Left renal pelvis (tissue), 4 donors: ENCODE measurements around the gene RPS6KA3. TPM values are rescaled to one million over a fixed set of nuclear protein-coding genes. Genes with fewer than 3 reads are reported as not detected.
"Not testable (repeated sequence)": the region's sequence is repeated elsewhere in the genome, so short reads cannot be mapped to it uniquely, and the experiment has no call there.

Experiments
- DNase-seq, 4 donors: peaks; one replicate each; pipeline ENCODE4 v3.0.0-alpha.2; 2013; ENCODE audit warnings: low read depth in 4 of 4, low spot score in 3 of 4
- polyA plus RNA-seq, 4 donors: library from polyadenylated mRNA; unstranded; fragments of 120-200 nt; gene quantifications; one replicate each; pipeline ENCODE4 v1.2.1, GENCODE V29; 2013; ENCODE audit not compliant: insufficient read length in 4 of 4

RPS6KA3 gene
- polyA plus RNA-seq, 4 donors = 27.2 to 36.0 (median 30.3) TPM

DNA sequence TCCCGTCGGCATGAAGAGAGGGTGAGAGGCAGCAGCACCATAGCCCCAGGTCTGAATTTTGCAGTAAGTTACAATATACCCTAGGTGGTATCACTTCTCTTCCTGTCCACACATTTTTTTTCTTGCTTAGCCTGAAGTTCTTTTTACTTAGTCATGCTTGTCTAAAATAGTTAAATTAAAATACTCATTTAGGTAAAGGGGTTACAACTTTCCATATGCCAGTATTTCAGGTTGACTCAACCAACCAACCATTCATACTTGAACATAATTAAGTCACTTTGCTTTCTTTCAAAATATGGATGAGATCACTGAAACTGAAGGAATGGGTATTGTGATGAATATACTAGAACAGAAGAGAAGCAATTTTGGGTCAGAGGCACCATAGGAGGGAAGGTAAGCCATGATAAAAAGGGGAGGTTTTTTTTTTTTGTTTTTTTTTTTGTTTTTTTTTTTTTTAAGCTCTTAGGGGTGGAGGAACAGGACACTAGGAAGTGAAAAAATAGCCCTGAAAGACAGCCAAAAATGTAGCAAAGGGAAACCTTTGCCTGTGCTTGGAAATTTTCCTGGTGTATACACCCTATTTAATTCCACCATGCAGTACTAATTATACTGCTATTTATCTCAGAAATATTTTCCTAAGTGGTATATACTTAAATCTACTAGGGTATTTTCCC is 41.8 kb downstream of the RPS6KA3 start:
- no peak for DNase-seq

DNA sequence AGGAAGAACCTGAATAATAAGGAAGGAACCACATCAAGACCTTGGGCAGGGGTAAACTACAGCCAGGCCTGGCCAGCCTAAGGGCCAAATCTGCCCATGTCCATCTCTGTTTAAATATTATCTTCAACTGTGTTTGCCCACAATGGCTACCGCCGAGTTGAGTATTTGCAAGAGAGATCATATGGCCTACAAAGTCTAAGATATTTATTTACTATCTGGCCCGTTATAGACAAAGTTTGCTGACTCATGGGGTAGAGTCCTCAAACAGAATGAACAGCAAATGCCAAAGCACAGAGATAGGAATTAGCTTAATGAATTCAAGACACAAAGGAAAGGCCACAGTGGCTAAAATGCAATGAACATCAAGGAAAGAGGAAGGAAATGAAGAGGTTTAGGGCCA is 44.8 kb downstream of the RPS6KA3 start:
- DNase-seq = no peak

DNA sequence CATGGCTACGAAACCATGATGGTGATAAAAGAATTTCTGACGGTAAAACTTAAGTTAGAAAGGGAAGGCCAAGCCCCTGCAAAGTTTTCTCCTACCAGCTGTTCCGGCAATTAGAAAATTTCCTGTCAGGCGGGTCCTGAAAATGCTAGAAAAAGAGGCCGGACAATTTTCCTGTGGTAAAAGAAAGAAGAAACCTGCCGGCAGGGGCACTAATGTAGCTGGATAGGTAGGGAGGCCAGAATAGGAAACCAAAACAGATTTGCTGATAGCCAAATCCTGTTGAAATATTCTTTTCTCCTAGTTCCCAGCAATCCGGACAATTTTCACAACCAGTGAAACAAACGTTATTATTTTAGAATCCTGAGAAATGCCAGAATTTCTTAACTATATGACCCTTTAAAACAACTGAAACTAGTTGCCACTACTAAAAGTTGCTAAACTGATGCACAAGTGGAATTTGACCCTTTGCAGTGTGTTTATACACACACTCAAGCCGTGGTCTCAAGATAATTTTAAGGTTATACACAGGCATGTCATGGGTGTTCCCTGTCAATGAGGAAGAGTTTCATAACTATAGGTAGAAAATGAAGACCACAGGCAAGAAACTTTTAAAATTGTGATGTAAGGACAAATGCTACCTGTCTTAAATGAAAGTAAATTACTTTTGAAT is 47.7 kb downstream of the RPS6KA3 start:
- no peak for DNase-seq

DNA sequence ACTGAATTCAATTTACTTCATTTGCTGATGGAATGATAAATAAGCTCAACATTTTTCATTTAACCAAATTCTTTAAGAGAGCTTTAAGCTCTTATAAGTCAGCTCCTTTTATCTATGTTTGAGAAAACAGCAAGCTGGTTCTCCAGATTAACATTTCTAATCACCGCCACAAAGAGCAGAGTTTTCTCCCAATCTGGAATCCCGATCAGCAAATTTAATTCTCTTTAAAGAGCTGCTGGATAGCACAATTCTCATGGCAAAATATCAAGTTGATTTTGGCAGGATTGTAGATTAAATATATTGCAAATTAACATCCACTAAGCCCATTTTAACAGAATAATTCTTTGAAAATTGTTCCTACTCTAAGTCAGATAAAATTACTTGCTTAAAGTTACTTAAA is 48.8 kb downstream of the RPS6KA3 start:
- no peak for DNase-seq

DNA sequence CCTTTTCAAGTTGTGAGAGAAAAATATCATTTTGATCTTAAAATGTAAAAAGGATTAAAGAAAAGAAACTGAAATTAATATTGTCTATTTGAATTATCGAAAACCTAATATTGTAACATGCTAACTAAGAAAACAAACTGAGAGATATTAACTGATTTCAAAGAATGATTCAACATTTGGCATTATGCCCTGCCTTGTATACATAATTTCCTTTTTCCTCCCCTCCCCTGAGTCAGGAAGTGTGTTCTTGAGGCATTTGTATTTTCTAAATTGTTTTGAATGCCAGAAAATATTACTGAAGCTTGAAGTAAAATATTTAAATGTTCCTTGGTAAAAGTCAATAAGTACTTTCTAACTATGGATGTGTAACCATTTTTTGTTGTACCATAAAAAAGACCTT is 49.4 kb downstream of the RPS6KA3 start:
- peak in 1 of 4 donors; percentile 3 for DNase-seq

DNA sequence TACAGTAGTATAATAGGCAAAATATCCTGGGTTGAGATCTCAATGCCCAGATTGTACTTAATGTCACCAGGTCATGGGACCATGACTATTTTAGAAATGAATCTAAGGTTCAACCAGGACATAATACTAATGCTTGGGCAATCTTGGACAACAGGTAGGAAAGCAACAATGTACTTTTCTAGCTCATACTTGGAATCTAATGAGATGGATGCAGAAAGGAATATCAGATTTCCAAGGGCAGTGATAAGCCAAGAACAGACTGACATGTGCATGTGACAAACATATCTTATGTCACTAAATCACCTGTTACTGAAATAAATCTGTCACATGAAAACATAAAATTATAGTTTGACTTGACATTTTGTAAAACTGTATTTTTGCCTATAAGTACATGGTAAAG is 51.1 kb downstream of the RPS6KA3 start:
- DNase-seq = no peak

DNA sequence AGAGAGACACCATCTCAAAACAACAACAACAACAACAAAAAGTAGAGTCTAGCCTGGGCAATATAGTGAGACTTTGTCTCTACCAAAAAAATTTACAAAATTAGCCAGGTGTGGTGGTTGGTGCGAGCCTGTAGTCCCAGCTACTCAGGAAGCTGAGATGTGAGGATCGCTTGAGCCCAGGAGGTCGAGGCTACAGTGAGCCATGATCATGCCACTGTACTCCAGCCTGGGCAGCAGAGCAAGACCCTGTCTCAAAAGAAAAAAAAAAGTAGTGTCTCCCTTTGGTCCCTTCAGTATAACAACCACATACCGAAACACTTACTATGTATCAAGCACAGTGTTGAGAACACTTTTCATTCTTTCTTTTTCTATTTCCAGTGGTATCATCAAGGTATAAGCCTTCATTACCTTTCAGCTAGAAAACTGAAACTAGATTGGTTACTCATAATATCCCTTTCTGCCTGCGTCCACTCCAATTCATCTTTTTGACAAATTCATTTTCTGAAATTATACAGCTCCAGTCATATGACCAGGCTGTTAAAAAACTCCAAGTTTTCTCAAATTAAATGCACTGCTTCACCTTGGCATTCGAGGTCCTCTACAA is 54.1 kb downstream of the RPS6KA3 start:
- DNase-seq = no peak

DNA sequence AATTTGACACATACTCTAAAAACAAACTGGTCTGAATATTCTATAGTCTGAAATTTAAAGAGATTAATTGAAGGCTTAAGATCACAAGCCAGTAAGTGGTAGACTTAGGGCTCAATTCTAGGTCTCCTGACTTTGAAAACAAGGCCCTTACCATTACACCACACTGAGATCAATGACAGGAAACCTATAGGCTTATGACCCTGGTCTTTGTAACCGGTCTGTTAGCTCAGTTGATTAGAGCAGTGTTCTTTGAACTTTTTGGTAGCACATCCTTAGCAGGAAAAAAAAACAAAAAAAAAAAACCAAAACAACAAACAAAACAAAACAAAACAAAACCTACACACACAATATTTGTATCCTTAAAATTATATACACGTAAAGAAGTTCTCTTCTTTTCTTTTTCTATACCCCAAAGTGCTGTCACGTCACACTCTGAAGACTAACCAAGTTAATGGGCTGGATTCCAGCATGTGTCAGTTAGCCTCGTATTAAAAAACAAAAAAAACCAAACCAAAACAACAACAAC is 55.4 kb downstream of the RPS6KA3 start:
- no peak for DNase-seq

DNA sequence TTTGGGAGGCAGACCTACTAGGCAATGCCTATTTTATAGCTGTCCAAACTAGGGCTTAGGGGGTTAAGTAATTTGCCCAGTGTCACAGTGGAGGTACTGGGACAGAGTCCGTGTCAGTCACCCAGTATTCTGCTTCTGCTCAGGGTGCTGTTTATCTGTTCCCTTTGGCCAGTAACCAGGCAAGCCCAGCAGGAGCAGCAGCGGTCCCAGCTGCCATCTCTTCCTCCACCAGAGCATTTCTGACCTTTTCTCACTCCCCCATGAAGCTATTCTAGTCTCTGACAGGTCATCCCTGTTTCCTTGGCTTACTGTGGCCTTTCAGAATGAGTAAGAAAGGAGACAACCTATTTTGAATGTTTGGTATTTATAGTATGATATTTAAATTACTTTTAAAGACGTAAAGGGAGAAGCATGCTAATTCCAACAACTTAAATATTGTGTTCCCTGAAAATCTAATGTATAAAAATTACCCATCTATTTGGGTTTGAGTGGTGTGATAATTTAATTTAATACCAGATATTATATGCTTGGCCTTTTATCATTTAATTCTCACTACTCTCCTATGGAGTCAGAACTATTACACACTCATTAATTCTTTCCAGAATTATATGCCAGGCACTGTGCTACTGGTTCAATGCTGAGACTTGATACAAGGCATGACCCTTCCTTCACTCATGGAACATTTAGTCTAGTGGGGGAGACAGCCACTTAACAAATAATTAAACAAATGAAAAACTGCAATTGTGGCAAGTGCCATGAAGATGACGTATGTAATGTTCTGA is 60.6 kb downstream of the RPS6KA3 start:
- DNase-seq = no peak

DNA sequence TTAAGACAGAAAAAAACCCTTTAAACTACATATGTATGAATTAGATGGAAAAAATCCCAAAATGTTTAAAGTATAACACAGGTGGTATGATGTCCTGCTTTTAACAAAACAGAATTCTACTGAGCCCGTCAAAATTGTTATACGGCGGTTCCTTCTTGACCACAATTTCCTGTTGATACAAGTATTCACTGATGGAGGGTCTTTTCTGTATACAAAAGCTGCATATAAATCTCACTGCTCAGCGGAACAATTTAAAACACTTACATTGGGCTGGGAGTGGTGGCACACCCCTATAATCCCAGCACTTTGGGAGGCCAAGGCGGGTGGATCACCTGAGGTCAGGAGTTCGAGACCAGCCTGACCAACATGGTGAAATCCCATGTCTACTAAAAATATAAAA is 62.4 kb downstream of the RPS6KA3 start:
- DNase-seq = no peak

DNA sequence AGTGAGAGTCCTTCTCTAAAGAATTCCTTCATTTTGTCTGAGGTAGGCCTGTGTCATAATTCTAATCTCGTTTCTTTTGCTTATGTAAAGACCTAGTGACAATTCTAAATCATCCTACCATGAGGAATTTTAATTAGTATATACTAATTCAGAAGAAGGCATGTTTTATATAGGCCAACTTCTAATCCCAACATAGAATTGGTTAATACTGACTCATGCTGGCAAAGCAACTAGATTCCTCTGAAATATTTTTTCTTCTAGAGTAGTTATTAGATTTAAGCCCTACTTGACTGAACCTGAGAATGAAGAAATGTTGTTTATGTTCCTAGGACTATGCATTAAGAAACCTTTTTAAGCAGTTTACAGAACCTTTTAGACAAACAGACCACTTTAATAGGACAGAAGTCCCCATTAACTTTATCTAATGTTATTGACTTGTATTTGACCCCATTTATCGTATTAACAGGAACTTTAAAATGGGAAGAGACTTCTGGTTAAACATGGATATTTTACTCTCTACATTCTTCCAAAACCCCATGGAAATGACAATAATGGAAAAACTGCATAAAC is 69.0 kb downstream of the RPS6KA3 start:
- DNase-seq = no peak

DNA sequence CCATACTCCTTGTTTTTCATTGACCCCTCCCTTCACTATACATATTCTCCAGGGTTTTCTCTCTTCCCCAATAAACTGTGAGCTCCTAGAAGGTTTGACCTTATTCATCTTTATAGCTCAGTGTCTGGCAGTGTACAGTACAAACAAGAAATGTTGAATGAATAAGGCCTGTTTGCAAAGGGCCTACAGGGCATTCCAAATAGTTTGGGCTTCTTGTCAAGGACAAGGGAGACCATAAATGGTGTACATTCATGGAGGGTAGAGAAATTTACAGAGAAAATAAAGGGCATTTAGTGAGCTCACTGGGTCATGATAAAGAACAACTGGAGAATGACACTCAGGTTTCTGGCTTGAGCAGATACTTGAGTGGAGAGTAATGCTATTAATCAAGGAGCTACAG is 77.5 kb downstream of the RPS6KA3 start:
- DNase-seq = no peak

DNA sequence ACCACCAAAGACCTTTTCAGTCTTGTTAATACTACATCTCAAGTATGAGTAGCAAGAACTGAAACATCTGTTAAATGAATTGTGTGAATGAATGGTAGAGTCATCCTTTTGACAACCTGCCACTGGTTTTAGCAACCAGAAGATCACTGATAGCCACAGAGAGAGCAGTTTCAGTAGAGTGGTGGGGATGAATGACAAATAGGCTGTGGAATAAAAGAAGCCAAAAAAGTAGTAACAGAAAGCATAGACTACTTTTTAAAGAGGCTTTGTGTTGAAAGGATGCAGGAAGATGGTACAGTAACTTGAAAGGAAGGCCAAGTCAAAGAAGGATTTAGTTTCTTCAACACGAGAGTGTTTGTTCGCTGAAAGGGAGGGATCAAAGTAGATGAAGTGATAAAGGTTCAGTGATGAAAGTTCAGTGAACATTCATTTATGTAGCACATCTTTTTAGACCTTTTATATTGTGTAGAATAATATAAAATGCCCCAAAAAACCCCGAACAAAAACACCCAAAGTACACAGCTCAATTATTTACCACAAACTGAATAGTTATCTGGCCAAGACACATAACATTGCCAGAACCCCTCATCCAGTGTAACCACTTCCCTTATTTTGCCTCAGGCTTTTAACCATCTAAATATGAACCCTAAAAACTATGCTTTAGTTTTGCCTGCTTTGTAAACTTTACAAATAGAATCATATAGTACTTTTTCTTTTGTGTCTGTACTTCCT is 84.9 kb downstream of the RPS6KA3 start:
- DNase-seq = no peak

DNA sequence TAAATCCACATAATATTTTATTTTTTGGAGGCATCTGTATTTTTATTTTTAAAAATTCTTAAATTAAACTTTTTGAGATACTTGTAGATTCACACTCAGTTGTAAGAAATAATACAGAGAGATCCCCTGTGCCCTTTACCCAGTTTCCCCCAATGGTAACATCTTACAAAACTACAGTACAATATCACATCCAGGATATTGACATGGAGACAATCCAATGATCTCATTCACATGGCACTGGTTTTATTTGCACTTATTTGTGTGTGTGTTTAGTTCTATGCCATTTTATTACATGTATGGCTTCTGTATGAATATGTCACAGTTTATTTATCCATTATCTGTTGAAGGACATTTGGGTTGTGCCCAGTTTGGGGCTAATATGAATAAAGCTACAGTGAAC is 89.6 kb downstream of the RPS6KA3 start:
- no peak for DNase-seq

DNA sequence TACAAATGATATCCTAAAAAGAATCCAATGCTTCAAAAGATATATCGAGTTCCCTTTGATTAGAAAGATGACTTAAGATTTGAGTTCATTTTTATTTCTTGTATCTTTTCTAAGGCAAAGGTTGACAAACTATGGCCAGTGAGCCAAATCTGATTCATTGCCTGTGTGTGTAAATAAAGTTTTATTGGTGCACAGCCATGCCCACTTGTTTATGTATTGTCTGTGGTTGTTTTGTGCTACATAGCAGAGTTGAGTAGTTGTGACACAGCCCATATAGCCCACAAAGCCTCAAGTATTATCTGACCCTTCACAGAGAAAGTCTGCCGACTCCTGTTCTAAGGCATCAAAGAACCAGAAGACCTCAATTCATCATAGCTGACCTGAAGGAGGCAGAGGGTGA is 92.9 kb downstream of the RPS6KA3 start:
- no peak for DNase-seq

DNA sequence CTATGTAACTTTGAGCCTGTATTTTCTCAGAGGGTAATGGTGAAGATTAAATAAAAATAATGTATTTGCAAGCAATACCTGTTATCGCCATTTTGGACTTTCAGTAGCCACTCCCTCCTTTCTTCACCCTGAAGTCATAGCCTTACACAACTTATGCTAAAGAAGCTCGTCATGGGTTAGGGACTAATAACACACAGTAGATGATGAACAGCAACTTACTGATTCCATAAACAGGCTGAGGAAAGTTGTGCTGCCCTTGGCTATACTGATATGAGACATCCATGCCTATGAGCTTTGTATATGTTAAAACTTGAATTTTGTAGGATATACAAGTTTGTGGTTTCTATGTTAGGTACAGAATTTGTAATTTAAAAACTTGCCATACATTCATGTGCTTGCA is 93.4 kb downstream of the RPS6KA3 start:
- DNase-seq = no peak

DNA sequence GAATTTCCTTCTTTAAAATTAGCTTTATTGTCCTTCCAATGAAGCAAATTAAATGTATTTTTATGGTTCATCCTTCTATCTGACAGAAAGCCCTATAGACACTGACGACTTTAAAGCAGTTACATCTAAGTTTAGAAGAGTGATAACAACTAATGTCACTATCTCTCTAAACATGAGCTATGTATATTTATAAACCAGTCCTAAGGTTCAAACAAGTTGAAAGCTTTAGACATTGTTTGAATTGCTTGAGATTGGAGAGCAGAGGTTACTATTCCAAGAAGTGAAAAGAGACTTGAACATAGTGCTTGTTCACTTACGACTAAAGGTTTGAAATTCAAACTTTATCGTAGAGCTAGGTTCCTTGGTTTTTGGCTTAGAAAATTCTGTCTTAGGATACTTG is 94.8 kb downstream of the RPS6KA3 start:
- no peak for DNase-seq

DNA sequence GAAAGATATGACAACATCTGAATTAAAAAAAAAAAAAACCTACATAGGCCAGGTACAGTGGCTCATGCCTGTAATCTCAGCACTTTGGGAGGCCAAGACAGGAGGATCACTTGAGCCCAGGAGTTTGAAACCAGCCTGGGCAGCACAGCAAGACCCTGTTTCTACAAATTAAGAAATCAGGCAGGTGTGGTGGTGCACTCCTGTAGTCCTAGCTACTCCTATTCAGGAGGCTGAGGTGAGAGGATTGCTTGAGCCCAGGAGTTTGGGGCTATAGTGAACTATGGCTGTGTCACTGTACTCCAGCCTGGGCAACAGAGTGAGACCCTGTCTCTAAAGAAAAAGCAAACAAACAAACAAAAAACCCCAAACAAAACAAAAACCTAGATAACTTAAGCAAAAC is 104.2 kb downstream of the RPS6KA3 start:
- DNase-seq = not testable (repeated sequence)

DNA sequence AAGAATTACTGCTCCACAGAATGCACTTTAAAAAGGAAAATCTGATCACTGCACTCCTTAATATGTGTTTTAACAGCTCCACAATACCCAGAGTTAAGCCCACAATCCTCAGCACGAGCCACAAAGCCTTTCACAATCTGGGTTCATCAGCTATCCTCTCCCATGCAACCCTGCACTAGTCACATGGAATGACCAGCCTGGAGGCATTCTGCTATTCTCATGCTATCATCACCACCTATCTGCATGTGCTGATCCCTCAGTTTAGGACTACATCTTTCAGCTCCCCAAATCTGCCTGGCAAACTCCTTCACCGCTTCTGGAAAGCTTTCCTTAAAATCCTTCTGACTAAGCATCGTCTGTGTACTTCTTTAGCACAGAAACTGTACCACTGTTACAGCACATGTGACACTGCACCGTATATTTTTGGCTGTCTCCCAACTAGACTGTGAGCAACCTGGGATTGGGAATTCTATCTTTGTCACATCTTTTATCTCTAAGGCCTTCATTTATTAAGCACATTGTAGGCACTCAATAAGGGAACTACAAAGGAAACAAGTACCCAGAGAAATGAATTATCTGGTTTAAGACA is 106.8 kb downstream of the RPS6KA3 start:
- DNase-seq = no peak

DNA sequence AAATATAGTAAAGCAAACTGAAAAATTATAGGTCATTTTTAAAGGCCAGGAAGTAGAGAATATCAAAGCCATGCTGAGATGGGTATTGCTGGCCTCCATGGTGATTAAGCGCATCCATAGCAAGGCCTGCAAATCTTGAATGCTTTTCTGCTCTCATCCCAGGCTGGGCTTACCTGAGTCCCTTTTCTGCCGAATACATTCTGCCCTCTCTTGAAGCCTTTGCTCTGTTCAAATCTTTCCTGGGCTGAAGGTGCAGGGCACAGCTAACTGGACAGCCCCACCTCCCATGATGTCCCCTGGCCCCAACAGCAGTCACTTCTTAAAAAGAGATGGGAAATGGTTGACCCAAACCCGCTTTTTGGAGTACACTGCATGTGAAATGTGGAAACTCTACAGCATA is 115.0 kb downstream of the RPS6KA3 start:
- DNase-seq = no peak
